SJSA1 (cell line): Measurements from ENCODE around the gene ZSCAN1. TPM values are rescaled to one million over a fixed set of nuclear protein-coding genes. Genes with fewer than 3 reads are reported as not detected.

Experiments used
- DNase-seq, 2 experiments: peaks; one replicate each; pipeline ENCODE4 v3.0.0-alpha.2; 2015 to 2020; ENCODE audit warnings: low spot score in 2 of 2, low read depth in 1 of 2
- H3K27ac ChIP-seq: fragments of 250-450 bp; sonication (Bioruptor Pico); 2 replicates; pipeline ENCODE4 v1.5.1; 2020; ENCODE audit warnings: mild to moderate bottlenecking, moderate library complexity
- H3K27me3 ChIP-seq: fragments of 250-450 bp; sonication (Bioruptor Pico); replicated peaks from 2 replicates; pipeline ENCODE4 v1.5.1; 2020; ENCODE audit warnings: mild to moderate bottlenecking, moderate library complexity
- H3K36me3 ChIP-seq: fragments of 250-450 bp; sonication (Bioruptor Pico); 2 replicates; pipeline ENCODE4 v1.5.1; 2020; ENCODE audit warnings: mild to moderate bottlenecking
- H3K4me1 ChIP-seq: fragments of 250-450 bp; sonication (Bioruptor Pico); replicated peaks from 2 replicates; pipeline ENCODE4 v1.6.1; 2021; ENCODE audit warnings: mild to moderate bottlenecking
- H3K4me3 ChIP-seq: fragments of 250-450 bp; sonication (Bioruptor Pico); 2 replicates; pipeline ENCODE4 v1.5.1; 2020; ENCODE audit warnings: mild to moderate bottlenecking
- H3K9me3 ChIP-seq: fragments of 250-450 bp; sonication (Bioruptor Pico); replicated peaks from 2 replicates; pipeline ENCODE4 v1.5.1; 2020; ENCODE audit warnings: mild to moderate bottlenecking
- total RNA-seq: library from RNA; depleted of rRNA; stranded (reverse); fragments of >200 nt; shearing (Covaris generic); gene quantifications from 2 replicates; pipeline ENCODE4 v1.2.3, GENCODE V29; 2014

Gene ZSCAN1
- total RNA-seq, 1 experiment from 2014 or later, result not detected

- Histone ChIP-seq H3K27me3 (no peaks in the 10 kb centered on the region), H3K9me3 (peaks cover 8% of the 10 kb centered on the region; the same call in 1 of the 2 replicates), H3K4me1 (no peaks in the 10 kb centered on the region), H3K4me3 (no peak overlapping the region), H3K36me3 (no peaks in the 10 kb centered on the region), H3K27ac (no peak overlapping the region)
- DNase-seq, result no peak
Measured at GRCh38 chr19:58020129-58020528, 13.7 kb upstream of the ZSCAN1 start.

GRCh38 chr19:58021541-58022282 is 12.1 kb upstream of the ZSCAN1 start:
- no peaks in the 10 kb centered on the region for H3K4me1 ChIP-seq
- H3K9me3 ChIP-seq, result peaks cover 8% of the 10 kb centered on the region; the same call in 1 of the 2 replicates
- H3K27me3 ChIP-seq, result no peaks in the 10 kb centered on the region
- H3K27ac ChIP-seq, result no peak overlapping the region
- DNase-seq, result no peak
- H3K4me3 ChIP-seq, result no peak overlapping the region
- no peaks in the 10 kb centered on the region for H3K36me3 ChIP-seq

GRCh38 chr19:58022283-58022660 is 11.6 kb upstream of the ZSCAN1 start:
- Histone ChIP-seq H3K9me3 (peaks cover 8% of the 10 kb centered on the region; the same call in 1 of the 2 replicates), H3K27ac (no peak overlapping the region), H3K27me3 (no peaks in the 10 kb centered on the region), H3K36me3 (no peaks in the 10 kb centered on the region), H3K4me3 (no peak overlapping the region), H3K4me1 (no peaks in the 10 kb centered on the region)
- DNase-seq, result no peak

- no peak overlapping the region for H3K27ac ChIP-seq
- no peak for DNase-seq
- no peaks in the 10 kb centered on the region for H3K27me3 ChIP-seq
- no peaks in the 10 kb centered on the region for H3K36me3 ChIP-seq
- no peak overlapping the region for H3K4me3 ChIP-seq
- H3K9me3 ChIP-seq, result peaks cover 10% of the 10 kb centered on the region
- no peaks in the 10 kb centered on the region for H3K4me1 ChIP-seq
Measured at GRCh38 chr19:58024661-58025060, 9.2 kb upstream of the ZSCAN1 start.

GRCh38 chr19:58034477-58034793 is 610 bp downstream of the ZSCAN1 start:
- H3K9me3 ChIP-seq, result peaks cover 19% of the 10 kb centered on the region
- H3K27ac ChIP-seq, result no peak overlapping the region
- no peak overlapping the region for H3K4me3 ChIP-seq
- no peaks in the 10 kb centered on the region for H3K27me3 ChIP-seq
- H3K4me1 ChIP-seq, result no peaks in the 10 kb centered on the region
- no peaks in the 10 kb centered on the region for H3K36me3 ChIP-seq
- no peak for DNase-seq

- H3K9me3 ChIP-seq, result peaks cover 22% of the 10 kb centered on the region
- DNase-seq, result no peak
- no peak overlapping the region for H3K27ac ChIP-seq
- H3K27me3 ChIP-seq, result no peaks in the 10 kb centered on the region
- H3K4me3 ChIP-seq, result no peak overlapping the region
- H3K36me3 ChIP-seq, result no peaks in the 10 kb centered on the region
- no peaks in the 10 kb centered on the region for H3K4me1 ChIP-seq
Measured at GRCh38 chr19:58035863-58036262, 2.0 kb downstream of the ZSCAN1 start.

GRCh38 chr19:58037927-58038687 is 4.3 kb downstream of the ZSCAN1 start:
- Histone ChIP-seq H3K4me1 (no peaks in the 10 kb centered on the region), H3K36me3 (no peaks in the 10 kb centered on the region), H3K9me3 (peaks cover 32% of the 10 kb centered on the region), H3K27ac (no peak overlapping the region), H3K27me3 (no peaks in the 10 kb centered on the region), H3K4me3 (no peak overlapping the region)
- DNase-seq, result no peak

- DNase-seq, result no peak
- Histone ChIP-seq H3K27ac (no peak overlapping the region), H3K27me3 (no peaks in the 10 kb centered on the region), H3K9me3 (peaks cover 28% of the 10 kb centered on the region), H3K4me1 (no peaks in the 10 kb centered on the region), H3K36me3 (no peaks in the 10 kb centered on the region), H3K4me3 (no peak overlapping the region)
Measured at GRCh38 chr19:58038688-58039204, 4.9 kb downstream of the ZSCAN1 start.

- DNase-seq, result no peak
- Histone ChIP-seq H3K9me3 (peaks cover 32% of the 10 kb centered on the region), H3K4me3 (no peak overlapping the region), H3K36me3 (no peaks in the 10 kb centered on the region), H3K27ac (no peak overlapping the region), H3K4me1 (no peaks in the 10 kb centered on the region), H3K27me3 (no peaks in the 10 kb centered on the region)
Measured at GRCh38 chr19:58040751-58041525, 7.1 kb downstream of the ZSCAN1 start.

GRCh38 chr19:58042495-58043340 is 8.9 kb downstream of the ZSCAN1 start:
- Histone ChIP-seq H3K27ac (no peak overlapping the region), H3K9me3 (peaks cover 34% of the 10 kb centered on the region), H3K4me1 (no peaks in the 10 kb centered on the region), H3K4me3 (no peak overlapping the region), H3K36me3 (no peaks in the 10 kb centered on the region), H3K27me3 (no peaks in the 10 kb centered on the region)
- DNase-seq, result no peak

GRCh38 chr19:58044391-58044790 is 10.6 kb downstream of the ZSCAN1 start:
- H3K27me3 ChIP-seq, result no peaks in the 10 kb centered on the region
- no peaks in the 10 kb centered on the region for H3K36me3 ChIP-seq
- no peaks in the 10 kb centered on the region for H3K4me1 ChIP-seq
- H3K9me3 ChIP-seq, result peaks cover 23% of the 10 kb centered on the region
- H3K4me3 ChIP-seq, result no peak overlapping the region
- no peak for DNase-seq
- H3K27ac ChIP-seq, result no peak overlapping the region

GRCh38 chr19:58044886-58045285 is 11.1 kb downstream of the ZSCAN1 start:
- Histone ChIP-seq H3K4me3 (no peak overlapping the region), H3K27me3 (no peaks in the 10 kb centered on the region), H3K4me1 (no peaks in the 10 kb centered on the region), H3K9me3 (peaks cover 23% of the 10 kb centered on the region), H3K36me3 (no peaks in the 10 kb centered on the region), H3K27ac (no peak overlapping the region)
- DNase-seq, result no peak

GRCh38 chr19:58045411-58046050 is 11.7 kb downstream of the ZSCAN1 start:
- peaks cover 20% of the 10 kb centered on the region for H3K9me3 ChIP-seq
- H3K27ac ChIP-seq, result no peak overlapping the region
- H3K27me3 ChIP-seq, result no peaks in the 10 kb centered on the region
- no peak for DNase-seq
- no peak overlapping the region for H3K4me3 ChIP-seq
- no peaks in the 10 kb centered on the region for H3K4me1 ChIP-seq
- no peaks in the 10 kb centered on the region for H3K36me3 ChIP-seq
